ENCODE results near the gene ARHGAP20.

GRCh38 chr11:110724358-110724757 lies 12.1 kb upstream of the ARHGAP20 start:
- TF ChIP-seq CTCF (IDR thresholded peaks at IDR 0.05; ENCODE audit: low read depth, low read length) (no peak), EZH2phosphoT487 (IDR thresholded peaks at IDR 0.05; ENCODE audit: low read depth) (no peak)
